Neural cell (in vitro differentiated cells): ENCODE data around the gene DDX19B.

Experiments
- CTCF ChIP-seq: fragments of 450-650 bp; IDR thresholded peaks from 2 replicates; pipeline ENCODE4 v1.5.1; 2014; ENCODE audit warnings: antibody characterized with exemption, mild to moderate bottlenecking, moderate library complexity; ENCODE audit not compliant: poor library complexity, severe bottlenecking
- POLR2AphosphoS5 ChIP-seq: IDR thresholded peaks from 2 replicates; pipeline ENCODE4 v1.6.1; 2012
- REST ChIP-seq: IDR thresholded peaks from 2 replicates; pipeline ENCODE4 v1.6.1; 2012; ENCODE audit warnings: borderline replicate concordance
- SMC3 ChIP-seq: fragments of 450-650 bp; conservative IDR thresholded peaks from 2 replicates; pipeline ENCODE4 v1.6.1; 2014; ENCODE audit warnings: antibody characterized with exemption, mild to moderate bottlenecking, moderate library complexity; ENCODE audit not compliant: poor library complexity

GRCh38 chr16:70337814-70338213 lies 38.8 kb downstream of the DDX19B start:
- TF ChIP-seq CTCF (no peak), SMC3 (no peak), REST (no peak), POLR2AphosphoS5 (no peak)
